ENCODE measurements around the gene ONECUT2.

DNA sequence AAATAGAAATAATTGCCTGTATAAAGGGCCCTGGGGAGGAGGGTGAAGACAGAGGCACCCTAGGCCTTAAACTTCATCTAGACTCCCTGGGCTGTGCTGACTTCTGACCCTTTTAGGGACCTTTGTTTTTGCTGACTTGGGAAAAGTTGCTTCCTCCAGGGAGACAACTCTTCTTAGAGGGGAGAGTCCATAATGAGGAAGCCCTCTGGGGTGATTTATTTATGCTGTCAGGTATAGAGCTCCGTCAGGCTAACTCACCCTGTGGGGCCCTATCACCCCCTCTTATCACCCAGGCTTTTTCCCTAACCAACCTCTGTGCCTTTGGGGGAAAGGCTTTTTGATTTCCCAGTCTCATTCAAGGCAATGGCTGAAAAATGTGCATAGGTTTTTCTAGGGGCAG is 8.1 kb downstream of the ONECUT2 start:
- TF ChIP-seq, protein P1, sequence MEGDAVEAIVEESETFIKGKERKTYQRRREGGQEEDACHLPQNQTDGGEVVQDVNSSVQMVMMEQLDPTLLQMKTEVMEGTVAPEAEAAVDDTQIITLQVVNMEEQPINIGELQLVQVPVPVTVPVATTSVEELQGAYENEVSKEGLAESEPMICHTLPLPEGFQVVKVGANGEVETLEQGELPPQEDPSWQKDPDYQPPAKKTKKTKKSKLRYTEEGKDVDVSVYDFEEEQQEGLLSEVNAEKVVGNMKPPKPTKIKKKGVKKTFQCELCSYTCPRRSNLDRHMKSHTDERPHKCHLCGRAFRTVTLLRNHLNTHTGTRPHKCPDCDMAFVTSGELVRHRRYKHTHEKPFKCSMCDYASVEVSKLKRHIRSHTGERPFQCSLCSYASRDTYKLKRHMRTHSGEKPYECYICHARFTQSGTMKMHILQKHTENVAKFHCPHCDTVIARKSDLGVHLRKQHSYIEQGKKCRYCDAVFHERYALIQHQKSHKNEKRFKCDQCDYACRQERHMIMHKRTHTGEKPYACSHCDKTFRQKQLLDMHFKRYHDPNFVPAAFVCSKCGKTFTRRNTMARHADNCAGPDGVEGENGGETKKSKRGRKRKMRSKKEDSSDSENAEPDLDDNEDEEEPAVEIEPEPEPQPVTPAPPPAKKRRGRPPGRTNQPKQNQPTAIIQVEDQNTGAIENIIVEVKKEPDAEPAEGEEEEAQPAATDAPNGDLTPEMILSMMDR (conservative IDR thresholded peaks at IDR 0.05; ENCODE audit: low read depth, low read length), result no peak
- no peak for TF ChIP-seq EZH2 (IDR thresholded peaks at IDR 0.05; ENCODE audit: borderline replicate concordance, low read depth, low read length, poor library complexity, severe bottlenecking)
